ENCODE results near the gene TRPC4.
"Not testable (repeated sequence)": the region's sequence is repeated elsewhere in the genome, so short reads cannot be mapped to it uniquely, and the experiment has no call there.

Gene TRPC4

DNA sequence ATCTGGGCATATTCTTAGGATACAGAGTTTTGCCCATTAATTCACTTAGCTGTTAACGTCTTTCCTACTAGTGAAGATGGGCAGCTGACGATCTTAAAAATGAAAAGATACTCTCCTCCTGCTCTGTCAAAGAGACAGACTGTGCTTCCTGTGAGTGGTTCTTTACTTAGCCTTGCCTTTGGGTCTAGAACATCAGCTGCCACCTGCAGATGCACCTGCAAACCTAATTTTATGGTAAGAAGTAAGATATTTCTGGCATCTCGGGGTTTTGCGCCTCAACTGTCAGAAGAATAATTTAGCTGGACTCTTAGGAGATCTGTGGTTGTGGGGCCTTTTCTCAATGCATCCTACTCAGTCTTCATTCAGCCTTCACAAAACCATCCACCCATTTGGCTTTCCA lies 36.2 kb downstream of the TRPC4 start:
- DNase-seq, result no peak

GRCh38 chr13:37816276-37816675 lies 53.3 kb downstream of the TRPC4 start:
- no peak for DNase-seq

DNA sequence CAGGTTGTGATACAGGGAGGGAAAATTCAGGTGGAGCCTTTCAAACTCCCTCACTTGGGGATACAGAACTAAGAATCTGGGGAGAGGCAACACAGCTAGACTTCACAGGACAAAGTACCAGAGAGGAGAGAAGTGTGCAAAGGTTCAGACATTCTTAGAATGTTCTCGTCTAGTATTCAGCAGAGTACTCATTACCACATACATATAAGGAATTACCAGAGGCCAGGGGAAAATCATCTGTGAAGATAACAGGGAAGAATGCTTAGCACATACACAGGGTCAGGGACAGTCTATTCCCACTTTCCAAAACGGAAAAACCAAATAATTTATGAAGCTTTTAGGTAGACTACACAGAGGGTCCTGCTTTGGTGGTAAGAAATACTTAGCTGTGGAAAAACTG lies 58.1 kb downstream of the TRPC4 start:
- no peak for DNase-seq

- no peak for DNase-seq
Observed at GRCh38 chr13:37806666-37807065, 62.9 kb downstream of the TRPC4 start.

DNA sequence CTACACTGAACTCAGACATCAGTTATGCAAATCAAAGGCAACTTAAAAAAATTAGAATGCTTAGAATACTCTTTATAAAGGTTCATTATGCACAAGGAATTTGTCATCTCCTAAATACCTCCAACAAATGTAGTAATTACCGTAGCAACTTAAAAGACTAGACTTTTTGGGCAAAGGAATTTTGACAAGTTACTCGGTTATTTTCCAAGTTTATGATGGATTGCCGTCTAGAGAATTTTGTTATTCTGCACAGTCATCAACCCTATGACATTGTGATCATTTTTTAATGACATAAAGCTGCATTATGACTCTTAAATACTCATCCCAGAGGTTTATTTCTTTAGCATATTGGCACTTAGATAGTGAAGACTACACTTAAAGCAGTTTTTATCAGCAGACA lies 71.9 kb downstream of the TRPC4 start:
- no peak for DNase-seq

DNA sequence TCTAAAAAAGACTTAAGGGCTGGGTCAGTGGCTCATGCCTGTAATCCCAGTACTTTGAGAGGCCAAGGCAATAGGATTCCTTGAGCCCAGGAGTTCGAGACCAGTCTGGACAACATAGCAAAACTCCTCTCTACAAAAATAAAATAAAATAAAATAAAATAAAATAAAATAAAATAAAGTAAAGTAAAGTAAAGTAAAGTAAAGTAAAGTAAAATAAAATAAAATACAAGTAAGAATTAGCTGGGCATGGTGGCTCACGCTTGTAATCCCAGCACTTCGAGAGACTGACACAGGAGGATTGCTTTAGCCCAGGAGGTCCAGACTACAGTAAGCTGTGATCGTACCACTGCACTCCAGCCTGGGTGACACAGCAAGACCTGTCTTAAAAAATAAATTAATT lies 72.8 kb downstream of the TRPC4 start:
- DNase-seq, result not testable (repeated sequence)

DNA sequence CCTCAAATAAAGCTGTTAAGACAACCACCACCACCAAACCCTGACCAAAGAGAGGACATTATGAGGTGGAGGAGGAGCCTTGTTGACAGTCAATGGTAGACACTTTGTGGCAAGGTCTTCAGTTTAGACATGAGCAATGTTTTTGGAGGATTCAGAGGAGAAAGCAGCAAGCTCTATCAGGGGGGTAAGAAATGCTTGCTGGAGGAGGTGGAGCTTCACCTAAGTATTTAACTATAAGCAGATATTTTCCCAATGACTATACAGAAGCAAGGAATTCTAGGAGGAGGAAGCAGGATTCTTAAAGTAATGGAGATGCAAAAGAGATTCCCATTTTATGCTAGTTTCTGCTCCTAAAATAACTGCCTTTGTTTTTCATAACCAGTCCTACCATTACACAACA lies 74.2 kb downstream of the TRPC4 start:
- DNase-seq, result no peak

DNA sequence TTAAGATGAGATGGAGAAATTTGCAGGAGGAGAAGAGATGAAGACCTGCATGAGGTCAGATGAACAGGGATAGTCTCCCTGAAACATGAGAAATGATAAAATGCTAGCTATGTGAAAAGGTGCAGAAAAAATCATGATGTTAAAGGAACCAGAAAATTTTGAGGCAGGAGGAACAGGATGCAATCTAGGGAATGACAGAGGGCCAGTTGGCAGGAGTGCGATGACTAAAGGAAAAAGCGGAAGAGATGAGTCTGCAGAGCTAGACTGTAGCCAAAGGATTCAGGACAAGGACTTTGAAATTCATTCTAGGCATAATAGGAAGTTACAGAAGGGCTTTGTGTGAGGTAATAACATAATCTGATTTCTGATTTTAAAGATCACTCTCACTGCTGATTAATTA lies 77.9 kb downstream of the TRPC4 start:
- no peak for DNase-seq

GRCh38 chr13:37788346-37788745 lies 81.2 kb downstream of the TRPC4 start:
- no peak for DNase-seq

- no peak for DNase-seq
Observed at GRCh38 chr13:37777676-37778075, 91.9 kb downstream of the TRPC4 start.

- DNase-seq, result no peak
Observed at GRCh38 chr13:37775871-37776270, 93.7 kb downstream of the TRPC4 start.

DNA sequence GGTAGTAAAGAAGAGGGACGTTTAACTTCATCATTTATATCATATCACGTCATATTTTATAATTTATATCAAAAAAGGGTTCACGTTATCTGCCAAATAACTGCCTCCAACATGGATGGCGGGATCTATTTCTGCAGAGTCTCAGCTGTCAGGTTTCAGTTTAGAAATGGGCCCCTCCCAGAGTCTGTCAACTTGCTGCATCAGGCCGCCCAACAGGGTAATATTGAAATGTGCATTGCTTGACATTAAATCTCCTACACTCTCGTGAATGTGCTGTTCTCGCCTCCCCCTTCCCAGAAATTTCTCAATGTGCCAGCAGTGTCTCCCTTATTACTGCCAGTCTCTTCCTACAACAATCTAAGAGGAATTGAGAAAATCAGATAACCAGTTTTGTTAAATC lies 96.9 kb downstream of the TRPC4 start:
- DNase-seq, result no peak

DNA sequence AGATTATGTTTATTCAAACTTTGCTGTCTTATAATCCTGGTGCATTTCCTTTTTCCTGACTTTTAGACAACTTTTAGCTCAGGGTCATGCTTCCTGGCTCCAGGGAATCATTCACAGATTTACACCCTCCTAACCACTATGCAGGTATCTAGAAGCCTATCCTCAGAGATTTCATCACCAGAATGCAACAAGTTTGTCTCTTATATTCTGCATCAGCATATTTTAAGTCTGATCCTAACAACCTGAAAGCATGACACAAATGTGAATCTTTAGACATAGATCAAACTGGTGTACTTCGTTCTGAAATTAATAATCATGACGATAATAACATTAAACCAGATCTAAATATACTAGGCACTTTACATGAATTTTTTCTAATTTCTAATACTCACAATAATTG lies 100.0 kb downstream of the TRPC4 start:
- no peak for DNase-seq

DNA sequence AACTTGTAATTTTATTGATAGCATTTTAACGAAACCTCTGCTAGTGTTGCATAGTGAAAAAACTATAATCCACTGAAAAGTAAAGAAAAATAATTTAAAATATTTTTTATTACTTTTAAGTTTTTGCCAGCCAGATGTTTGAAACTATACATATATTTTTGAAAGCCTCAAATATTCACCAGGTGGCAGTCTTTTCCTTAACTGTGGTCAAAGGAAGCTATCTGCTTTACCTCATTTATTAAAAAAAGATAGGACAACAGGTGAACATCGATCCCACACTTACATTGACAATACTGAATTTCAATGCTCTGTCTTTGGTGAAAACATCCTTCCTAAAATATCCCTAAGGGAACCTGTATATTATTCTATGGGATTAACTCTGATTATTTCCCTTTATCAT lies 100.5 kb downstream of the TRPC4 start:
- DNase-seq, result no peak

GRCh38 chr13:37766502-37766901 lies 103.1 kb downstream of the TRPC4 start:
- no peak for DNase-seq

DNA sequence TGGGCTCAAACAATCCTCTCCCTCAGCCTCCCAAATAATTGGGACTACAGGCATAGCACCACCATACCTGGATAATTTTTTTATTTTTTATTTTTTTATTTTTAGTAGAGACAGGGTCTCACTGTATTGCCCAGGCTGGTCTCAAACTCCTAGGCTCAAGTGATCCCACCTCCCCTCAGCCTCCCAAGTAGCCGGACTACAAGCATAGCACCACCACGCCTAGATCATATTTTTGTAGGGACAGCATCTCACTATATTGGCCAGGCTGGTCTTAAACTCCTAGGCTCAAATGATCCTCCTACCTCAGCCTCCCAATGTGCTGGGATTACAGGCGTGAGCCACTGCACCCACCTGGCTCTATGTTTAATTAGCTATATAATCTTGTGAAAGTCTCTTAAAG lies 114.2 kb downstream of the TRPC4 start:
- DNase-seq, result no peak

- no peak for DNase-seq
Observed at GRCh38 chr13:37753776-37754175, 115.8 kb downstream of the TRPC4 start.

DNA sequence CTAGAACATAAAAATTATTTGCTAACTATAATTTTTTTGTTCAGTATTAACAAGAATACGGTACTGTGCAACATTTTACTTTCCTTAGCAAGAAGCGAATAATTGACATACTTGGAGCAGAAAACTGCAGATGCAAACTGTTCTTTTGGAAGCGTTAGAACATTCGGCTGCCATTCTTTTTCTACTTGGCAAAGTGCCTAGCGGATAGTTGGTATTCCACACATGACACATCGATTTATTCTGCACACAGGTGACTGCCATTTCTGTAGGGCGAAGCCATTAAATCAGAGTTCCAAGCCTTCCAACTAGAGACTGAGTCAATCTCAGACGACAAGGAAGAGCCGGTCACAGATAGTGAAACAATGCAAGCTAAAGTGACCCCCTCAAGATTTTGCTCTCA lies 117.4 kb downstream of the TRPC4 start:
- peak in 3 of 51 donors; percentile 1 to 3 (median 1) for DNase-seq

DNA sequence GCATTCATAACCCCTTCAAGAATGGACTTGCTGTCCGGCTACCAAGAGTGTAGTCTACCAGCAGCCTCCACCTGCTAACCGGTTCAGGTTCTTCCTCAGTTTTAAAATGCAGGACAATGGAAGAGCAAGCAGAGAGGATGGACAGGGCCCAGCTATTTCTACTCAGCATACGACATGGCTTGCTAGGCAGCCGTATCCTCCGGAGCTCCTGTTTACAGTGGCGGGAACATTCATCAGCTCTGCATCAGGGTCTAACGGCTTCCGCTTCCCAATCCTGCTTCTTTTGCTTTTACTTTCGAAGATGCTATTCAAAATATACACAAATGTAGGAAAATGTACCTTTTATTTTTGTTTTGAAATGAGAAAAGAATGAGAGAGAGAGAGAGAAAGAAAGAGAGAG lies 118.5 kb downstream of the TRPC4 start:
- peak in 1 of 51 donors; percentile 0 for DNase-seq

- no peak for DNase-seq
Observed at GRCh38 chr13:37748913-37749312, 120.7 kb downstream of the TRPC4 start.

GRCh38 chr13:37747071-37747612 lies 122.4 kb downstream of the TRPC4 start:
- no peak for DNase-seq

DNA sequence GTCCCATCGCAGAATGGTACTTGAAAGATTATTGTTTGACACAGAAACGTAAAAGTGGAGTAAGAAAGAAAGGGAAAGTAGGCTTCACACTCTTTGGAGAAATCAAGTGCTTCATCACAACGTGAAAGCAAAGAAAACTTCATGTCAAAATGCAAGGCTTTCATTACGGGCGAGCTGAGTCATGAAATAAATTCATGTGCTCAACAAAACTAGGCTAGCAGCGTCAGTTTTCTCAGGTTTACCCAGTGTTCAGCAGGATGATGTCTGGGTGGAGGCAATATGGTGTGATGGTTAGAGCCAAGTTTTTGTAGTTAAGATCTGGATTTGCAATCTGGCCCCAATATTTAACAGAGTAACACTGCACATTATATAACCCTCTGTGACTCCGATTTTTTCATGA lies 128.0 kb downstream of the TRPC4 start:
- DNase-seq, result no peak

DNA sequence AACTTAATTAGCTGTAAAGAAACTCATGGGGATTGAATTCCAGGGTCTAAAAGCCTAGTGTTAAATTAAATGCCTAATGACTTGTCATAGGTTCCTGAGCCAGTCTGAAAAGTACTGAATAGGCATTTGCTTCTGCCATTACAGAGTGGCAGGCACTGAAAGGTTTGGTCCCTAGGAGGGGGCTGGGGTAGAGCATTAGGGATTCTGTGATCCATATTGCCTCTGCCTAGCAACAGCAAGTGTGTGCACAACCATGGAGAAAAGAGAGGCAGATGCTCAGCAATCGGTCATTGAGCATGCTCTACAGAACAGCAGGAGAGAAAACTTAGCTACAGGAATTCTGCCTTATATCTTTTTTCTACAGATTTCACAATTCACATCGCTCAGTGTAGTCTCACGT lies 133.5 kb downstream of the TRPC4 start:
- DNase-seq, result no peak

GRCh38 chr13:37735293-37735692 lies 134.3 kb downstream of the TRPC4 start:
- no peak for DNase-seq

DNA sequence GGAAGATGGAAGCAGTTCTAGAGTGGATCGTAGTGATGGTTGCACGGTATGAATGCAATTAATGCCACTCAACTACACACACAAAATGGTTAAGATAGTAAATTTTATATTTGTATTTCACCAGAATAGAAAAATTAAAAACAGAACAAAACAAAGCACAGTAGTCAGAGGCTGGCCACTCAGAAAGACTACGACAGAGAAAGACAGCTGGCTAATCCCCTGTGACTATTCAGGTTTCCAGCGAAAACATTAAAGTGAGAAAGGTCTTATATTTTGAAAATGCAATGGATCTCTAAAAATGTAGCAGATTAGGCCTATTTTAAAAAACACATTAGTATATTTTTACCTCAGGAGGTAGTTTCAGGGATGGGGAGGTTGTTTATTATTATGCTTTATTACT lies 139.7 kb downstream of the TRPC4 start:
- no peak for DNase-seq

Measured in hypothalamus (tissue), 51 donors.